Measurements from ENCODE around the gene SLC25A28.
A peak's percentile ranks its signal among the peaks of the same experiment; 100 is the strongest.
"Not testable (repeated sequence)": the region's sequence is repeated elsewhere in the genome, so short reads cannot be mapped to it uniquely, and the experiment has no call there.

Gene SLC25A28

GRCh38 chr10:99628923-99629624 lies 8.8 kb upstream of the SLC25A28 start:
- DNase-seq: no peak

GRCh38 chr10:99625124-99625523 lies 4.9 kb upstream of the SLC25A28 start:
- DNase-seq: not testable (repeated sequence)

GRCh38 chr10:99623919-99624318 lies 3.7 kb upstream of the SLC25A28 start:
- no peak for DNase-seq

GRCh38 chr10:99621454-99622251 lies 1.4 kb upstream of the SLC25A28 start:
- peak; percentile 35 for DNase-seq

GRCh38 chr10:99620711-99621453 lies 643 bp upstream of the SLC25A28 start:
- DNase-seq: peak; percentile 91

- peak; percentile 15 for DNase-seq
Observed at GRCh38 chr10:99619090-99619800, 994 bp downstream of the SLC25A28 start.

- DNase-seq: no peak
Observed at GRCh38 chr10:99617696-99618095, 2.5 kb downstream of the SLC25A28 start.

- peak; percentile 29 for DNase-seq
Observed at GRCh38 chr10:99615426-99615825, 4.8 kb downstream of the SLC25A28 start.

- peak; percentile 70 for DNase-seq
Observed at GRCh38 chr10:99612167-99612831, 7.9 kb downstream of the SLC25A28 start.

GRCh38 chr10:99611326-99611725 lies 8.9 kb downstream of the SLC25A28 start:
- DNase-seq: no peak

- DNase-seq: no peak
Observed at GRCh38 chr10:99610221-99610620, 10.0 kb downstream of the SLC25A28 start.

- DNase-seq: no peak
Observed at GRCh38 chr10:99609186-99609585, 11.1 kb downstream of the SLC25A28 start.

GRCh38 chr10:99605351-99605750 lies 14.9 kb downstream of the SLC25A28 start:
- DNase-seq: no peak

GRCh38 chr10:99604862-99605261 lies 15.4 kb downstream of the SLC25A28 start:
- no peak for DNase-seq

- no peak for DNase-seq
Observed at GRCh38 chr10:99598781-99599509, 21.3 kb downstream of the SLC25A28 start.

- no peak for DNase-seq
Observed at GRCh38 chr10:99598011-99598410, 22.2 kb downstream of the SLC25A28 start.

- DNase-seq: not testable (repeated sequence)
Observed at GRCh38 chr10:99596708-99597107, 23.5 kb downstream of the SLC25A28 start.

GRCh38 chr10:99595770-99596465 lies 24.3 kb downstream of the SLC25A28 start:
- no peak for DNase-seq

- no peak for DNase-seq
Observed at GRCh38 chr10:99595236-99595635, 25.0 kb downstream of the SLC25A28 start.

- DNase-seq: no peak
Observed at GRCh38 chr10:99593312-99593711, 26.9 kb downstream of the SLC25A28 start.

GRCh38 chr10:99590799-99591198 lies 29.4 kb downstream of the SLC25A28 start:
- no peak for DNase-seq
